GM19043 (cell line): ENCODE results near the gene GAPT.
"Not testable (repeated sequence)": the region's sequence is repeated elsewhere in the genome, so short reads cannot be mapped to it uniquely, and the experiment has no call there.

ENCODE experiments used
- ATAC-seq: cut with Tn5 transposase; IDR thresholded peaks from one replicate; pipeline ENCODE4 v1.9.1; 2021; ENCODE audit warnings: low read depth; ENCODE audit not compliant: unreplicated experiment

GAPT gene

GRCh38 chr5:58501778-58502417 is 10.7 kb downstream of the GAPT start:
- no peak for ATAC-seq

GRCh38 chr5:58503390-58504046 is 12.3 kb downstream of the GAPT start:
- no peak for ATAC-seq

GRCh38 chr5:58504766-58505165 is 13.5 kb downstream of the GAPT start:
- no peak for ATAC-seq

GRCh38 chr5:58505502-58505901 is 14.3 kb downstream of the GAPT start:
- ATAC-seq = no peak

- ATAC-seq = peak; percentile 86
These were observed 14.9 kb downstream of the GAPT start for GRCh38 chr5:58505971-58506640.

- no peak for ATAC-seq
These were observed 16.5 kb downstream of the GAPT start for GRCh38 chr5:58507715-58508114.

- no peak for ATAC-seq
These were observed 26.0 kb downstream of the GAPT start for GRCh38 chr5:58517198-58517597.

GRCh38 chr5:58523956-58524355 is 32.7 kb downstream of the GAPT start:
- ATAC-seq = no peak

GRCh38 chr5:58524571-58524970 is 33.3 kb downstream of the GAPT start:
- ATAC-seq = no peak

- ATAC-seq = no peak
These were observed 39.8 kb downstream of the GAPT start for GRCh38 chr5:58530942-58531490.

GRCh38 chr5:58541935-58542334 is 50.7 kb downstream of the GAPT start:
- not testable (repeated sequence) for ATAC-seq

GRCh38 chr5:58542709-58543108 is 51.5 kb downstream of the GAPT start:
- ATAC-seq = no peak

GRCh38 chr5:58543723-58544122 is 52.5 kb downstream of the GAPT start:
- no peak for ATAC-seq

- no peak for ATAC-seq
These were observed 53.0 kb downstream of the GAPT start for GRCh38 chr5:58544195-58544594.

GRCh38 chr5:58544926-58545325 is 53.7 kb downstream of the GAPT start:
- no peak for ATAC-seq

GRCh38 chr5:58545912-58546311 is 54.7 kb downstream of the GAPT start:
- ATAC-seq = peak; percentile 99
